ENCODE measurements around the gene STOM.

STOM gene

GRCh38 chr9:121300283-121301119 lies 69.5 kb downstream of the STOM start:
- CTCF ChIA-PET: interaction anchor here (0.5 to 3.1 kb wide), 3 partner anchors 12 to 22 kb away, joined by 3 to 15 read pairs (median 5); no protein-coding TSS in a partner anchor
- no peaks in the 10 kb centered on the region for H3K9me3 ChIP-seq (ENCODE audit: control insufficient read depth, insufficient read depth, low read depth, low read length)
- H3K27ac ChIP-seq (ENCODE audit: extremely low read depth, low read depth, low read length): no peak overlapping the region
- H3K4me3 ChIP-seq (ENCODE audit: low read depth, low read length): peak overlapping the region; percentile 29
- H3K4me1 ChIP-seq (ENCODE audit: control insufficient read depth, insufficient read depth, low read length): 0 out of 2 replicates have a peak, but pooled peaks cover 2% of the 10 kb centered on the region
- peaks cover 0 to 25% of the 10 kb centered on the region in 2 experiments; a peak in 1 of 3 replicates for H3K36me3 ChIP-seq (ENCODE audit: control insufficient read depth in 2 of 2, insufficient read depth in 1 of 2, low read length in 2 of 2)
- POLR2A ChIA-PET: interaction anchor here (1.7 kb wide), 1 partner anchor 14 kb away, joined by 6 read pairs; no protein-coding TSS in a partner anchor
- TF ChIP-seq ZNF776 (tag by site-specific recombination; IDR thresholded peaks at IDR 0.05; ENCODE audit: borderline replicate concordance): no peak
- no peak for TF ChIP-seq ZNF174 (tag by site-specific recombination; IDR thresholded peaks at IDR 0.05)
- no peak for TF ChIP-seq WT1 (tag by site-specific recombination; IDR thresholded peaks at IDR 0.05)
- TF ChIP-seq ZNF704 (tag by site-specific recombination; IDR thresholded peaks at IDR 0.05): no peak
- TF ChIP-seq ZBTB17 (tag by site-specific recombination; IDR thresholded peaks at IDR 0.05): peak; percentile 55; the same call in 1 of the 2 replicates
- no peak for TF ChIP-seq ZNF677 (tag by site-specific recombination; IDR thresholded peaks at IDR 0.05)
- TF ChIP-seq KLF9 (tag by site-specific recombination; IDR thresholded peaks at IDR 0.05; ENCODE audit: low read depth): no peak
- no peak for TF ChIP-seq ZNF133 (tag by site-specific recombination; IDR thresholded peaks at IDR 0.05)
- peak; percentile 59; the same call in 1 of the 2 replicates for TF ChIP-seq ZBTB20 (tag by site-specific recombination; IDR thresholded peaks at IDR 0.05)
- no peak for TF ChIP-seq ZNF48 (tag by site-specific recombination; IDR thresholded peaks at IDR 0.05)
- TF ChIP-seq ZNF202 (tag by site-specific recombination; IDR thresholded peaks at IDR 0.05; ENCODE audit: borderline replicate concordance): no peak
- TF ChIP-seq ZSCAN30 (tag by site-specific recombination; IDR thresholded peaks at IDR 0.05): no peak
- no peak for TF ChIP-seq PRDM6 (tag by site-specific recombination; IDR thresholded peaks at IDR 0.05)
- TF ChIP-seq ZNF501 (tag by site-specific recombination; IDR thresholded peaks at IDR 0.05): no peak
- TF ChIP-seq ZFP37 (tag by site-specific recombination; IDR thresholded peaks at IDR 0.05): no peak
- TF ChIP-seq ZNF311 (tag by site-specific recombination; IDR thresholded peaks at IDR 0.05; ENCODE audit: borderline replicate concordance): no peak
- TF ChIP-seq ZNF398 (tag by site-specific recombination; IDR thresholded peaks at IDR 0.05): no peak
- no peak for TF ChIP-seq ZNF571 (tag by site-specific recombination; IDR thresholded peaks at IDR 0.05)
- TF ChIP-seq ZNF366 (tag by site-specific recombination; conservative IDR thresholded peaks at IDR 0.05): peak; percentile 87
- no peak for TF ChIP-seq KLF16 (tag by site-specific recombination; IDR thresholded peaks at IDR 0.05)
- TF ChIP-seq ZNF747 (tag by site-specific recombination; IDR thresholded peaks at IDR 0.05): no peak
- TF ChIP-seq ZNF324 (tag by site-specific recombination; IDR thresholded peaks at IDR 0.05): no peak
- no peak for TF ChIP-seq ZNF623 (tag by site-specific recombination; IDR thresholded peaks at IDR 0.05)
- no peak for TF ChIP-seq ZNF664 (tag by site-specific recombination; IDR thresholded peaks at IDR 0.05)
- no peak for TF ChIP-seq ZNF169 (tag by site-specific recombination; IDR thresholded peaks at IDR 0.05)
- TF ChIP-seq SP2 (tag by site-specific recombination; IDR thresholded peaks at IDR 0.05): no peak
- no peak for TF ChIP-seq HIC1 (tag by site-specific recombination; IDR thresholded peaks at IDR 0.05)
- no peak for TF ChIP-seq SCRT1 (tag by site-specific recombination; IDR thresholded peaks at IDR 0.05; ENCODE audit: borderline replicate concordance)
- no peak for TF ChIP-seq ZNF473 (tag by site-specific recombination; IDR thresholded peaks at IDR 0.05)
- 0 out of 2 replicates have a peak, but pooled peaks have one; percentile 33 for TF ChIP-seq ZBTB21 (tag by site-specific recombination; IDR thresholded peaks at IDR 0.05)
- TF ChIP-seq ZFP3 (tag by site-specific recombination; IDR thresholded peaks at IDR 0.05; ENCODE audit: low read depth): no peak
